HCT116 (cell line): ENCODE results near the gene GRM4. TPM values are rescaled to one million over a fixed set of nuclear protein-coding genes. Genes with fewer than 3 reads are reported as not detected.

Experiments used
- ATAC-seq: fragments of 200-7000 bp; cut with Tn5 transposase; 2 replicates; pipeline ENCODE4 v1.9.1; 2020; ENCODE audit warnings: mild to moderate bottlenecking, moderate library complexity
- BruUV-seq: library from RNA; stranded (reverse); fragments of 400-500 nt; replicated peaks from 2 replicates; lab custom pipeline; 2021; lab: Mats Ljungman, UMichigan
- CTCF ChIA-PET: fragments of 300-600 bp; sonication (Branson Sonifier 250); formaldehyde crosslinking; loops from one replicate; lab custom pipeline; 2021; ENCODE audit warnings: antibody characterized with exemption; lab: Charles Lee
- POLR2A ChIA-PET: fragments of 300-600, 350-600 bp; sonication (Branson Sonifier 250); formaldehyde crosslinking; loops from one replicate; lab custom pipeline; 2021; ENCODE audit warnings: antibody characterized with exemption; lab: Charles Lee
- RAD21 ChIA-PET, 2 experiments: fragments of 300-600 bp; sonication (Branson Sonifier 250); formaldehyde crosslinking; loops; one replicate each; lab custom pipeline; 2023; ENCODE audit warnings: low total read pairs in 2 of 2; ENCODE audit not compliant: uncharacterized antibody in 2 of 2, unreplicated experiment in 2 of 2, low non-redundant PET in 1 of 2; lab: Charles Lee
- DNase-seq: peaks from one replicate; pipeline ENCODE4 v3.0.0-alpha.2; 2010; ENCODE audit warnings: low read depth, low spot score
- H2AFZ ChIP-seq: fragments of 200-600 bp; shearing (Covaris generic), sonication (generic); 2 replicates; pipeline ENCODE4 v1.6.1; 2017; ENCODE audit warnings: low read depth, mixed run types, mixed read lengths, antibody characterized with exemption, low read length; ENCODE audit not compliant: poor library complexity, severe bottlenecking
- H3K27ac ChIP-seq: 2 replicates; pipeline ENCODE4 v1.5.1; 2012; ENCODE audit warnings: low read depth, low read length
- H3K27me3 ChIP-seq: fragments of 200-600 bp; sonication (generic); 2 replicates; pipeline ENCODE4 v1.6.1; 2016; ENCODE audit warnings: mixed run types, low read length, mixed read lengths; ENCODE audit not compliant: insufficient read depth
- H3K36me3 ChIP-seq, 2 experiments: fragments of 200-500 bp in 1 of 2; fragments of 200-600 bp in 1 of 2; sonication (Bioruptor generic) in 1 of 2; sonication (generic) in 1 of 2; 2 replicates each; pipeline versions ENCODE4 v1.5.1 to v1.6.1; 2014 to 2016; ENCODE audit warnings: low read length in 2 of 2, inconsistent platforms in 1 of 2, mixed read lengths in 1 of 2, mixed run types in 1 of 2; ENCODE audit not compliant: insufficient read depth in 2 of 2, control insufficient read depth in 1 of 2
- H3K4me1 ChIP-seq, 2 experiments: fragments of 200-600 bp in 1 of 2; sonication (generic) in 1 of 2; 2 replicates each; pipeline versions ENCODE4 v1.5.1 to v1.6.1; 2012 to 2017; ENCODE audit warnings: low read length in 2 of 2, inconsistent platforms in 1 of 2, mild to moderate bottlenecking in 1 of 2, mixed read lengths in 1 of 2, mixed run types in 1 of 2, moderate library complexity in 1 of 2; ENCODE audit not compliant: insufficient read depth in 2 of 2, control insufficient read depth in 1 of 2
- H3K4me2 ChIP-seq: fragments of 200-600 bp; sonication (generic); 2 replicates; pipeline ENCODE4 v1.6.1; 2017; ENCODE audit warnings: mixed run types, low read length, mixed read lengths
- H3K4me3 ChIP-seq, 2 experiments: fragments of 200-600 bp in 1 of 2; sonication (generic) in 1 of 2; replicated peaks in 1 of 2; 2 replicates each; pipeline ENCODE4 v1.5.1; 2011 to 2016; ENCODE audit warnings: low read length in 2 of 2, control low read depth in 1 of 2, low read depth in 1 of 2, mild to moderate bottlenecking in 1 of 2, mixed read lengths in 1 of 2, mixed run types in 1 of 2
- H3K79me2 ChIP-seq: fragments of 200-600 bp; sonication (generic); 2 replicates; pipeline ENCODE4 v1.6.1; 2017; ENCODE audit warnings: mild to moderate bottlenecking, mixed run types, low read length, moderate library complexity, mixed read lengths; ENCODE audit not compliant: insufficient read depth
- H3K9ac ChIP-seq: fragments of 200-600 bp; sonication (generic); 2 replicates; pipeline ENCODE4 v1.6.1; 2016; ENCODE audit warnings: low read length, mixed read lengths
- H3K9me2 ChIP-seq: fragments of 200-600 bp; sonication (generic), shearing (Covaris generic); 2 replicates; pipeline ENCODE4 v1.6.1; 2017; ENCODE audit warnings: mixed run types, mild to moderate bottlenecking, moderate library complexity; ENCODE audit not compliant: insufficient read depth
- H3K9me3 ChIP-seq, 2 experiments: fragments of 200-500 bp in 1 of 2; fragments of 200-600 bp in 1 of 2; sonication (Bioruptor generic) in 1 of 2; sonication (generic) in 1 of 2; 2 replicates each; pipeline ENCODE4 v1.6.1; 2014 to 2017; ENCODE audit warnings: low read length in 2 of 2, mixed read lengths in 2 of 2, inconsistent platforms in 1 of 2, low read depth in 1 of 2, mild to moderate bottlenecking in 1 of 2, mixed run types in 1 of 2, moderate library complexity in 1 of 2; ENCODE audit not compliant: control insufficient read depth in 1 of 2, insufficient read depth in 1 of 2
- H4K20me1 ChIP-seq: fragments of 200-600 bp; sonication (generic), shearing (Covaris generic); 2 replicates; pipeline ENCODE4 v1.6.1; 2017; ENCODE audit warnings: mixed run types, mild to moderate bottlenecking, moderate library complexity; ENCODE audit not compliant: insufficient read depth
- CBX3 ChIP-seq: IDR thresholded peaks from 2 replicates; pipeline ENCODE4 v1.6.1; 2012; ENCODE audit warnings: low read depth
- CEBPB ChIP-seq: IDR thresholded peaks from 2 replicates; pipeline ENCODE4 v1.6.1; 2012; ENCODE audit warnings: low read depth
- ELF1 ChIP-seq: IDR thresholded peaks from 2 replicates; pipeline ENCODE4 v1.6.1; 2012; ENCODE audit warnings: low read depth, borderline replicate concordance
- EZH2 ChIP-seq: fragments of 200-600 bp; sonication (generic); IDR thresholded peaks from 2 replicates; pipeline ENCODE4 v1.6.1; 2017; ENCODE audit warnings: antibody characterized with exemption, mixed run types
- JUND ChIP-seq: IDR thresholded peaks from 2 replicates; pipeline ENCODE4 v1.6.1; 2012
- POLR2A ChIP-seq: IDR thresholded peaks from 2 replicates; pipeline ENCODE4 v1.7.0; 2011; ENCODE audit warnings: borderline replicate concordance; ENCODE audit not compliant: insufficient read depth, insufficient read length; ENCODE audit errors: extremely low read depth
- POLR2AphosphoS5 ChIP-seq: IDR thresholded peaks from 2 replicates; pipeline ENCODE4 v1.6.1; 2011; ENCODE audit warnings: mild to moderate bottlenecking, low read depth, low read length, moderate library complexity
- RAD21 ChIP-seq: IDR thresholded peaks from 2 replicates; pipeline ENCODE4 v1.6.1; 2012; ENCODE audit warnings: low read depth, mild to moderate bottlenecking
- SIN3A ChIP-seq: IDR thresholded peaks from 2 replicates; pipeline ENCODE4 v1.6.1; 2012; ENCODE audit warnings: low read depth
- SP1 ChIP-seq: IDR thresholded peaks from 2 replicates; pipeline ENCODE4 v1.6.1; 2012; ENCODE audit warnings: low read depth
- SRF ChIP-seq: IDR thresholded peaks from 2 replicates; pipeline ENCODE4 v1.6.1; 2012; ENCODE audit warnings: low read depth
- TCF7L2 ChIP-seq: IDR thresholded peaks from 2 replicates; pipeline ENCODE4 v1.7.0; 2011; ENCODE audit warnings: borderline replicate concordance, inconsistent platforms; ENCODE audit not compliant: insufficient read depth, insufficient read length; ENCODE audit errors: extremely low read depth
- YY1 ChIP-seq: IDR thresholded peaks from 2 replicates; pipeline ENCODE4 v1.6.1; 2011; ENCODE audit warnings: low read length, low read depth, moderate library complexity, mild to moderate bottlenecking; ENCODE audit not compliant: insufficient replicate concordance; ENCODE audit errors: extremely low read depth
- ZFX ChIP-seq: fragments of 450-650 bp; IDR thresholded peaks from 2 replicates; pipeline ENCODE4 v1.6.1; 2017
- ZNF274 ChIP-seq: fragments of 200-500 bp; sonication (Bioruptor generic); IDR thresholded peaks from 2 replicates; pipeline ENCODE4 v1.6.1; 2014; ENCODE audit warnings: mild to moderate bottlenecking, low read depth, low read length, inconsistent platforms
- intact Hi-C: fragments of 100-400 bp; cut with micrococcal nuclease; formaldehyde crosslinking; loops from 2 replicates; pipeline ENCODE4 v1.10.0; 2022
- total RNA-seq: library from RNA; stranded (reverse); gene quantifications from one replicate; pipeline ENCODE4 v1.2.1, GENCODE V29; 2021; ENCODE audit not compliant: unreplicated experiment
- TF ChIP-seq, protein P1 (sequence below): IDR thresholded peaks from 2 replicates; pipeline ENCODE4 v1.6.1; 2012
- TF ChIP-seq, protein P2 (sequence below): IDR thresholded peaks from 2 replicates; pipeline ENCODE4 v1.6.1; 2012
- TF ChIP-seq, protein P3 (sequence below), 3 experiments: fragments of 200-600 bp in 1 of 3; sonication (generic) in 1 of 3; IDR thresholded peaks in 2 of 3; conservative IDR thresholded peaks in 1 of 3; 2 replicates each; pipeline ENCODE4 v1.5.1; 2012 to 2017; ENCODE audit warnings: low read depth in 2 of 3, low read length in 2 of 3, antibody characterized with exemption in 1 of 3, borderline replicate concordance in 1 of 3, control low read depth in 1 of 3, mild to moderate bottlenecking in 1 of 3, mixed read lengths in 1 of 3, mixed run types in 1 of 3, moderate library complexity in 1 of 3; ENCODE audit not compliant: insufficient read depth in 1 of 3

Gene GRM4
- total RNA-seq, 1 experiment from 2014 or later: 2.6 TPM

DNA sequence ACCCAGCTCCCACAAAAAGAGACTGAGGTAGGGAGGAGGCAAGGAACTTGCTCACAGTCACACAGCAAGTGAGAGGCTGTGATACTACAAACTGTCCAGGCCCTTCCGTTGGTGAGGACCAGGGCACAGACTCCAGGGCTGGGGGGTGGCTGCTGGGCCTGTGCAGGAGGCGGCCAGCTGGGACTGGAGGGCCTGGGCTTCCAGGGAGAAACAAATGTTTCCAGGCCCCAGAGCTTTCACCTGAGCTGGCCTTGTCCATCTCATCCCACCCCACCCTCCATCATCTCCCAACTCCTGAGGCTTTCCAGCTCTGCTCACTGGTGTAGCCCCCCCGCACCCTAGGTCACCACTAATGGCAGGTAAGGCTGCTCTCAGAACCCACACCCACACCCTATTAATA lies 86.0 kb downstream of the GRM4 start:
- TF ChIP-seq CBX3 (no peak), YY1 (no peak), POLR2A (no peak), POLR2AphosphoS5 (no peak), SIN3A (no peak), ELF1 (no peak), TCF7L2 (no peak), EZH2 (no peak)
- TF ChIP-seq, protein P1, sequence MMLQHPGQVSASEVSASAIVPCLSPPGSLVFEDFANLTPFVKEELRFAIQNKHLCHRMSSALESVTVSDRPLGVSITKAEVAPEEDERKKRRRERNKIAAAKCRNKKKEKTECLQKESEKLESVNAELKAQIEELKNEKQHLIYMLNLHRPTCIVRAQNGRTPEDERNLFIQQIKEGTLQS: no peak
- TF ChIP-seq, protein P2, sequence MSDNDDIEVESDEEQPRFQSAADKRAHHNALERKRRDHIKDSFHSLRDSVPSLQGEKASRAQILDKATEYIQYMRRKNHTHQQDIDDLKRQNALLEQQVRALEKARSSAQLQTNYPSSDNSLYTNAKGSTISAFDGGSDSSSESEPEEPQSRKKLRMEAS: no peak
- ChIA-PET POLR2A (no interaction called here), CTCF (no interaction called here), RAD21 (no interaction called here)
- H2AFZ ChIP-seq: no peak overlapping the region
- no peak overlapping the region for H3K9ac ChIP-seq
- no TSS peak for BruUV-seq
- H4K20me1 ChIP-seq: no peaks in the 10 kb centered on the region
- H3K79me2 ChIP-seq: no peaks in the 10 kb centered on the region
- no peaks in the 10 kb centered on the region for H3K36me3 ChIP-seq
- ATAC-seq (no peak), DNase-seq (no peak)
- intact Hi-C loops: no loop called here
- H3K4me3 ChIP-seq: no peak overlapping the region
- no peak overlapping the region for H3K27ac ChIP-seq
- peaks cover 8 to 18% of the 10 kb centered on the region in 2 experiments; a peak in 3 of 4 replicates for H3K4me1 ChIP-seq
- peaks cover 5% of the 10 kb centered on the region; the same call in 1 of the 2 replicates for H3K27me3 ChIP-seq
- H3K4me2 ChIP-seq: no peak overlapping the region
- H3K9me2 ChIP-seq: no peaks in the 10 kb centered on the region
- H3K9me3 ChIP-seq: no peaks in the 10 kb centered on the region

DNA sequence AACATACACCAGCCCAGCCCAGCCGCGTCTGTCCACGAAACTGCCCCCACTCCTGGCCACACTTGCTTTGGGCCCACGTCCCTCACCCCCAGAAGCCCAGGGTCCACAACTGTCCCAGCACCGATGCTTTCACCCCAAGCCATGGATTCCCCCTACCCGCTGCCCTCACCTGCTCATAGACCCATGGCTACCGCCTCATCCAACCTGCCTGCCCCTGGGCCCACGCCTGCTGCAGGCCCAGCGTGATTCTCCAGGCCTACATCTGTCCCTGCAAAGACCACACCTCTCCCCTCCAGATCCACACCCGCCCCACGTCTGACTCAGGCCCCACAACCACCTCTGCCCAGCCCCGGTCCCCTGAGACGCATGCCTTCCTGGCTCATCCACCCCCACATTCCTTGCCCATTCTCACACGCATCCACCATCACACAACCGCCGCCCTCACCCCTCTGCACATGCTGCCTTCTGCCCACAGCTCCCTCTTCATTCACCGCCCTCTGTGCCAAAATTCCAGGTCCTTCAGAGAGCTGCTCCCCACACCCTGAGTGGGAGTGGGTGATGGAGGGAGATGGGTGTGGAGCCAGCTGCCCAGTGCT lies 86.7 kb downstream of the GRM4 start:
- TF ChIP-seq JUND (no peak), SRF (no peak), ZFX (no peak), TCF7L2 (no peak), CEBPB (no peak), POLR2A (no peak), YY1 (no peak), SP1 (no peak), ZNF274 (no peak), RAD21 (no peak)
- TF ChIP-seq, protein P1: no peak
- TF ChIP-seq, protein P3, sequence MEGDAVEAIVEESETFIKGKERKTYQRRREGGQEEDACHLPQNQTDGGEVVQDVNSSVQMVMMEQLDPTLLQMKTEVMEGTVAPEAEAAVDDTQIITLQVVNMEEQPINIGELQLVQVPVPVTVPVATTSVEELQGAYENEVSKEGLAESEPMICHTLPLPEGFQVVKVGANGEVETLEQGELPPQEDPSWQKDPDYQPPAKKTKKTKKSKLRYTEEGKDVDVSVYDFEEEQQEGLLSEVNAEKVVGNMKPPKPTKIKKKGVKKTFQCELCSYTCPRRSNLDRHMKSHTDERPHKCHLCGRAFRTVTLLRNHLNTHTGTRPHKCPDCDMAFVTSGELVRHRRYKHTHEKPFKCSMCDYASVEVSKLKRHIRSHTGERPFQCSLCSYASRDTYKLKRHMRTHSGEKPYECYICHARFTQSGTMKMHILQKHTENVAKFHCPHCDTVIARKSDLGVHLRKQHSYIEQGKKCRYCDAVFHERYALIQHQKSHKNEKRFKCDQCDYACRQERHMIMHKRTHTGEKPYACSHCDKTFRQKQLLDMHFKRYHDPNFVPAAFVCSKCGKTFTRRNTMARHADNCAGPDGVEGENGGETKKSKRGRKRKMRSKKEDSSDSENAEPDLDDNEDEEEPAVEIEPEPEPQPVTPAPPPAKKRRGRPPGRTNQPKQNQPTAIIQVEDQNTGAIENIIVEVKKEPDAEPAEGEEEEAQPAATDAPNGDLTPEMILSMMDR (IDR thresholded peaks at IDR 0.05 in 2 of 3, conservative IDR thresholded peaks at IDR 0.05 in 1 of 3; ENCODE audit: borderline replicate concordance in 1 of 3, insufficient read depth in 1 of 3, low read depth in 2 of 3, low read length in 2 of 3): no peak
- TF ChIP-seq, protein P2: no peak
- Histone ChIP-seq H3K9me2 (no peaks in the 10 kb centered on the region), H3K4me2 (no peak overlapping the region), H3K27me3 (peaks cover 5% of the 10 kb centered on the region; the same call in 1 of the 2 replicates), H3K9ac (no peak overlapping the region), H3K4me1 (peaks cover 8 to 18% of the 10 kb centered on the region in 2 experiments; a peak in 3 of 4 replicates), H4K20me1 (no peaks in the 10 kb centered on the region), H3K27ac (no peak overlapping the region), H3K36me3 (no peaks in the 10 kb centered on the region), H3K9me3 (no peaks in the 10 kb centered on the region), H3K79me2 (no peaks in the 10 kb centered on the region), H2AFZ (no peak overlapping the region), H3K4me3 (no peak overlapping the region)
- RAD21 ChIA-PET: no interaction called here
- intact Hi-C loops: no loop called here
- POLR2A ChIA-PET: no interaction called here
- CTCF ChIA-PET: no interaction called here
- BruUV-seq: no TSS peak
- ATAC-seq (no peak), DNase-seq (no peak)
